K562 (cell line): ENCODE results near the gene JPH2. TPM values are rescaled to one million over a fixed set of nuclear protein-coding genes. Genes with fewer than 3 reads are reported as not detected.

ENCODE experiments used
- POLR2B ChIP-seq: fragments of 450-650 bp; IDR thresholded peaks from 2 replicates; pipeline ENCODE4 v1.6.1; 2018; ENCODE audit warnings: low read depth; ENCODE audit not compliant: partially characterized antibody
- polyA plus RNA-seq, 8 experiments: library from polyadenylated mRNA; depleted of rRNA in 4 of 8; stranded (reverse) in 5 of 8; unstranded in 3 of 8; fragments of >200 nt; fragmentation: Nextera tagmentation in 2 of 8; fragmentation: Illumina TruSeq in 1 of 8; extraction: Ambion mirVana in 2 of 8; extraction: Trizol in 1 of 8; gene quantifications; 2 replicates each; pipeline versions ENCODE4 v1.2.1 to v1.2.3, GENCODE V29; 2011 to 2014; ENCODE audit warnings: inconsistent platforms in 1 of 8, missing spikeins in 1 of 8
- total RNA-seq, 7 experiments: library from RNA; depleted of rRNA in 6 of 7; stranded (reverse); fragments of >200 nt in 6 of 7; fragmentation: Illumina TruSeq in 2 of 7; extraction: Trizol in 2 of 7; gene quantifications; 2 replicates each; pipeline versions ENCODE4 v1.2.1 to v1.2.3, GENCODE V29; 2011 to 2021; ENCODE audit warnings: low replicate concordance in 1 of 7
- TF ChIP-seq, protein P1 (sequence below), 2 experiments: fragments of 450-650 bp; IDR thresholded peaks; 2 replicates each; pipeline ENCODE4 v1.6.1; 2016; ENCODE audit warnings: mild to moderate bottlenecking in 2 of 2, borderline replicate concordance in 1 of 2, low read depth in 1 of 2, moderate library complexity in 1 of 2

The JPH2 gene
- total and polyA plus RNA-seq, 9 of the 15 experiments (the other 6 are each of a cell fraction or from before 2014, with no cell fraction given): not detected

DNA sequence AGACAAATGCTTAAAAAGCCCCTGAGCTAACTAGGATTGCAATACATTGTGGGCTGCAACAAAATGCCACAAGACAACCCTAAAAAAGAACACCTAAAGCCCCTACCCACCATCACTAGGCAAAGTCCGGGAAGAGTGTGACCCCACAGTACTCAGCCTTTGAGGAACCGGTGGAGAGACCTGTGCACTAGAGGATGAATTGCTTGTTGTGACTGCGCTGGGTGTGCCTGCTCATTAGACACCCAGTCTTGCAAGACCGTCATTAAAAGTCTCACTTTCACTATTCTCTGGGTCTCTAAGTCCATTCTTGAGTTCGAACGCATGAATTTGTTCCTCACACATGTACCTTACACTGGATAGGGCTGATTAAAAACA lies 88.7 kb downstream of the JPH2 start (continued):
- TF ChIP-seq, protein P1, sequence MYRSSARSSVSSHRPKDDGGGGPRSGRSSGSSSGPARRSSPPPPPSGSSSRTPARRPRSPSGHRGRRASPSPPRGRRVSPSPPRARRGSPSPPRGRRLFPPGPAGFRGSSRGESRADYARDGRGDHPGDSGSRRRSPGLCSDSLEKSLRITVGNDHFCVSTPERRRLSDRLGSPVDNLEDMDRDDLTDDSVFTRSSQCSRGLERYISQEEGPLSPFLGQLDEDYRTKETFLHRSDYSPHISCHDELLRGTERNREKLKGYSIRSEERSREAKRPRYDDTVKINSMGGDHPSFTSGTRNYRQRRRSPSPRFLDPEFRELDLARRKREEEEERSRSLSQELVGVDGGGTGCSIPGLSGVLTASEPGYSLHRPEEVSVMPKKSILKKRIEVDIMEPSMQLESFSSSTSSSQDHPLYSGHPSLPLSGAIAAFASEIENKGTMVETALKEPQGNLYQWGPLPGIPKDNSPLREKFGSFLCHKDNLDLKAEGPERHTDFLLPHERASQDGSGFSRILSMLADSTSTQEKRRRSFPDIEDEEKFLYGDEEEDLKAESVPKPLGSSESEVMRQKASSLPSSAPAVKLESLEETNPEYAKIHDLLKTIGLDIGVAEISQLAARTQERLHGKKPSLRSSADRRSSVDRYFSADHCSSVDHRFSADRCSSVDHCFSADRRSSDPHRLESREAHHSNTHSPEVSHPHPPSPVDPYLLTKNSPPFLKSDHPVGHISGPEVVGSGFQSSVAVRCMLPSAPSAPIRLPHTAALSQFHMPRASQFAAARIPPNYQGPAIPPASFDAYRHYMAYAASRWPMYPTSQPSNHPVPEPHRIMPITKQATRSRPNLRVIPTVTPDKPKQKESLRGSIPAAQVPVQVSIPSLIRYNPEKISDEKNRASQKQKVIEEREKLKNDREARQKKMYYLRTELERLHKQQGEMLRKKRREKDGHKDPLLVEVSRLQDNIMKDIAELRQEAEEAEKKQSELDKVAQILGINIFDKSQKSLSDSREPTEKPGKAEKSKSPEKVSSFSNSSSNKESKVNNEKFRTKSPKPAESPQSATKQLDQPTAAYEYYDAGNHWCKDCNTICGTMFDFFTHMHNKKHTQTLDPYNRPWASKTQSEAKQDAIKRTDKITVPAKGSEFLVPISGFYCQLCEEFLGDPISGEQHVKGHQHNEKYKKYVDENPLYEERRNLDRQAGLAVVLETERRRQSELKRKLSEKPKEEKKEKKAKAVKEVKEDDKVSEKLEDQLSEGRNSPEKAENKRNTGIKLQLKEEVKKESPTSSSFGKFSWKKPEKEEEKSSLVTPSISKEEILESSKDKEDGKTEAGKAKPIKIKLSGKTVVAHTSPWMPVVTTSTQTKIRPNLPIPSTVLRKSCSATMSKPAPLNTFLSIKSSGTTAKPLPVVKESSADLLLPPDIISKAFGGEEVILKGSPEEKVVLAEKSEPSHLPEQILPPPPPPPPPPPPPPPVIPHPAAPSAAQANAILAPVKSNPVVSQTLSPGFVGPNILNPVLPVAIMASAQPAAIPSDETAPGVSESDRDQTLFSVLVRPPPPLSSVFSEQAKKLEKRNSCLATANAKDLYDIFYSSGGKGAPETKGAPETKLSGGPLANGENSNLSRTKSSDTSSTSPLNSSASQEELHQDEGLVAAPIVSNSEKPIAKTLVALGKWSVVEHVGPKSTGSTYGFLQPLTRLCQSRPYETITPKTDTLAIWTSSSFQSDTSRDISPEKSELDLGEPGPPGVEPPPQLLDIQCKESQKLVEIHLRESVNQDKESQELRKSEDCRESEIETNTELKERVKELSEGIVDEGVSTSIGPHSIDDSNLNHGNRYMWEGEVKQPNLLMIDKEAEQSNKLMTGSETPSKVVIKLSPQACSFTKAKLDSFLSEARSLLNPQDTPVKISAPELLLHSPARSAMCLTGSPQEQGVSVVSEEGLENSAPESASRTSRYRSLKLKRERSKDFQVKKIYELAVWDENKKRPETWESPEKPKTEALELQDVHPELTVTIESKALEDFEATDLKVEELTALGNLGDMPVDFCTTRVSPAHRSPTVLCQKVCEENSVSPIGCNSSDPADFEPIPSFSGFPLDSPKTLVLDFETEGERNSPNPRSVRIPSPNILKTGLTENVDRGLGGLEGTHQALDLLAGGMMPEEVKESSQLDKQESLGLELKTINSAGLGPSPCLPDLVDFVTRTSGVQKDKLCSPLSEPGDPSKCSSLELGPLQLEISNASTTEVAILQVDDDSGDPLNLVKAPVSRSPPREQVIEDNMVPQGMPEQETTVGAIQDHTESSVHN (IDR thresholded peaks at IDR 0.05; ENCODE audit: borderline replicate concordance in 1 of 2, low read depth in 1 of 2): no peak
- TF ChIP-seq POLR2B: no peak
